ENCODE measurements around the gene UBXN7. TPM values are rescaled to one million over a fixed set of nuclear protein-coding genes. Genes with fewer than 3 reads are reported as not detected.

Gene UBXN7
- total and polyA plus RNA-seq, 9 of the 15 experiments (the other 6 are each of a cell fraction or from before 2014, with no cell fraction given): 3.5 to 44.6 (median 13.4) TPM

GRCh38 chr3:196431181-196432136 lies 768 bp downstream of the UBXN7 start (continued):
- TF ChIP-seq, protein P1, sequence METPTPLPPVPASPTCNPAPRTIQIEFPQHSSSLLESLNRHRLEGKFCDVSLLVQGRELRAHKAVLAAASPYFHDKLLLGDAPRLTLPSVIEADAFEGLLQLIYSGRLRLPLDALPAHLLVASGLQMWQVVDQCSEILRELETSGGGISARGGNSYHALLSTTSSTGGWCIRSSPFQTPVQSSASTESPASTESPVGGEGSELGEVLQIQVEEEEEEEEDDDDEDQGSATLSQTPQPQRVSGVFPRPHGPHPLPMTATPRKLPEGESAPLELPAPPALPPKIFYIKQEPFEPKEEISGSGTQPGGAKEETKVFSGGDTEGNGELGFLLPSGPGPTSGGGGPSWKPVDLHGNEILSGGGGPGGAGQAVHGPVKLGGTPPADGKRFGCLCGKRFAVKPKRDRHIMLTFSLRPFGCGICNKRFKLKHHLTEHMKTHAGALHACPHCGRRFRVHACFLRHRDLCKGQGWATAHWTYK (CRISPR knock-in tag; IDR thresholded peaks at IDR 0.05): no peak
- TF ChIP-seq SPI1 (IDR thresholded peaks at IDR 0.05; ENCODE audit: borderline replicate concordance, low read depth, low read length) (peak; percentile 70), NFRKB (IDR thresholded peaks at IDR 0.05; ENCODE audit: low read depth) (0 out of 2 replicates have a peak, but pooled peaks have one; percentile 20), HMGN3 (IDR thresholded peaks at IDR 0.05; ENCODE audit: borderline replicate concordance, extremely low read depth, insufficient read length, low read depth, low read length) (peak; percentile 2), HEY1 (CRISPR knock-in tag; IDR thresholded peaks at IDR 0.05; ENCODE audit: borderline replicate concordance) (no peak), YY1 (IDR thresholded peaks at IDR 0.05; ENCODE audit: borderline replicate concordance in 1 of 3, control insufficient read depth in 1 of 3, extremely low read depth in 1 of 3, insufficient read depth in 3 of 3, insufficient read length in 1 of 3, insufficient replicate concordance in 2 of 3, low read depth in 1 of 3, low read length in 2 of 3) (peak in 2 of 3 experiments; percentile 10 to 47), ZBED1 (IDR thresholded peaks at IDR 0.05) (no peak), NR4A1 (CRISPR knock-in tag; IDR thresholded peaks at IDR 0.05) (no peak), NR4A1 (tag; IDR thresholded peaks at IDR 0.05) (no peak), ZKSCAN8 (CRISPR knock-in tag; IDR thresholded peaks at IDR 0.05) (no peak), ZSCAN32 (CRISPR knock-in tag; IDR thresholded peaks at IDR 0.05) (no peak), ZFX (CRISPR knock-in tag; IDR thresholded peaks at IDR 0.05) (peak; percentile 85), FOS (IDR thresholded peaks at IDR 0.05; ENCODE audit: extremely low read depth, insufficient read length) (no peak), PKNOX1 (IDR thresholded peaks at IDR 0.05) (peak; percentile 35; the same call in 1 of the 2 replicates), PHF21A (IDR thresholded peaks at IDR 0.05; ENCODE audit: borderline replicate concordance, low read depth) (no peak), ZBTB17 (CRISPR knock-in tag; IDR thresholded peaks at IDR 0.05) (no peak), SMAD4 (CRISPR knock-in tag; conservative IDR thresholded peaks at IDR 0.05) (0 out of 2 replicates have a peak, but pooled peaks have one; percentile 27), RCOR1 (IDR thresholded peaks at IDR 0.05; ENCODE audit: borderline replicate concordance in 1 of 2, low read depth in 2 of 2, low read length in 2 of 2) (0 out of 4 replicates have a peak, but pooled peaks of 1 of the 2 experiments have one; percentile 3)
- TF ChIP-seq, protein P2, sequence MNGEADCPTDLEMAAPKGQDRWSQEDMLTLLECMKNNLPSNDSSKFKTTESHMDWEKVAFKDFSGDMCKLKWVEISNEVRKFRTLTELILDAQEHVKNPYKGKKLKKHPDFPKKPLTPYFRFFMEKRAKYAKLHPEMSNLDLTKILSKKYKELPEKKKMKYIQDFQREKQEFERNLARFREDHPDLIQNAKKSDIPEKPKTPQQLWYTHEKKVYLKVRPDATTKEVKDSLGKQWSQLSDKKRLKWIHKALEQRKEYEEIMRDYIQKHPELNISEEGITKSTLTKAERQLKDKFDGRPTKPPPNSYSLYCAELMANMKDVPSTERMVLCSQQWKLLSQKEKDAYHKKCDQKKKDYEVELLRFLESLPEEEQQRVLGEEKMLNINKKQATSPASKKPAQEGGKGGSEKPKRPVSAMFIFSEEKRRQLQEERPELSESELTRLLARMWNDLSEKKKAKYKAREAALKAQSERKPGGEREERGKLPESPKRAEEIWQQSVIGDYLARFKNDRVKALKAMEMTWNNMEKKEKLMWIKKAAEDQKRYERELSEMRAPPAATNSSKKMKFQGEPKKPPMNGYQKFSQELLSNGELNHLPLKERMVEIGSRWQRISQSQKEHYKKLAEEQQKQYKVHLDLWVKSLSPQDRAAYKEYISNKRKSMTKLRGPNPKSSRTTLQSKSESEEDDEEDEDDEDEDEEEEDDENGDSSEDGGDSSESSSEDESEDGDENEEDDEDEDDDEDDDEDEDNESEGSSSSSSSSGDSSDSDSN (IDR thresholded peaks at IDR 0.05; ENCODE audit: borderline replicate concordance in 1 of 2, low read depth in 2 of 2, low read length in 2 of 2): 0 out of 4 replicates have a peak, but pooled peaks of 1 of the 2 experiments have one; percentile 40
- TF ChIP-seq, protein P3, sequence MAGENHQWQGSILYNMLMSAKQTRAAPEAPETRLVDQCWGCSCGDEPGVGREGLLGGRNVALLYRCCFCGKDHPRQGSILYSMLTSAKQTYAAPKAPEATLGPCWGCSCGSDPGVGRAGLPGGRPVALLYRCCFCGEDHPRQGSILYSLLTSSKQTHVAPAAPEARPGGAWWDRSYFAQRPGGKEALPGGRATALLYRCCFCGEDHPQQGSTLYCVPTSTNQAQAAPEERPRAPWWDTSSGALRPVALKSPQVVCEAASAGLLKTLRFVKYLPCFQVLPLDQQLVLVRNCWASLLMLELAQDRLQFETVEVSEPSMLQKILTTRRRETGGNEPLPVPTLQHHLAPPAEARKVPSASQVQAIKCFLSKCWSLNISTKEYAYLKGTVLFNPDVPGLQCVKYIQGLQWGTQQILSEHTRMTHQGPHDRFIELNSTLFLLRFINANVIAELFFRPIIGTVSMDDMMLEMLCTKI (IDR thresholded peaks at IDR 0.05; ENCODE audit: partially characterized antibody): no peak

Data from K562 (cell line).